ENCODE data around the gene IFI27L2. TPM values are rescaled to one million over a fixed set of nuclear protein-coding genes. Genes with fewer than 3 reads are reported as not detected.

The IFI27L2 gene
- polyA plus RNA-seq, 1 donor from 2014 or later = 23.7 TPM

GRCh38 chr14:94174604-94175010 is 45.2 kb upstream of the IFI27L2 start:
- no peak overlapping the region for H3K4me2 ChIP-seq (ENCODE audit: low read length)
- H3K4me3 ChIP-seq (ENCODE audit: low read length) = peak overlapping the region; percentile 77
- H2AFZ ChIP-seq (ENCODE audit: low read depth, low read length) = no peak overlapping the region
- no peak overlapping the region for H3K27ac ChIP-seq (ENCODE audit: low read length)
- H3K9me3 ChIP-seq (ENCODE audit: low read length) = no peaks in the 10 kb centered on the region
- no peaks in the 10 kb centered on the region for H3F3A ChIP-seq (ENCODE audit: insufficient read depth, low read length, poor library complexity, severe bottlenecking)
- no peaks in the 10 kb centered on the region for H3K9me2 ChIP-seq (ENCODE audit: insufficient read depth, low read length)
- no peak for TF ChIP-seq REST (IDR thresholded peaks at IDR 0.05; ENCODE audit: borderline replicate concordance)
- H3K9ac ChIP-seq (ENCODE audit: low read length) = peak overlapping the region; percentile 57
- H3K36me3 ChIP-seq (ENCODE audit: insufficient read depth, low read length) = no peaks in the 10 kb centered on the region
- peaks cover 30% of the 10 kb centered on the region for H3K27me3 ChIP-seq (ENCODE audit: insufficient read depth, low read depth, low read length)
- no peaks in the 10 kb centered on the region for H4K20me1 ChIP-seq (ENCODE audit: insufficient read depth)
- no peaks in the 10 kb centered on the region for H3K79me2 ChIP-seq (replicated peaks; ENCODE audit: insufficient read depth, low read length)

DNA sequence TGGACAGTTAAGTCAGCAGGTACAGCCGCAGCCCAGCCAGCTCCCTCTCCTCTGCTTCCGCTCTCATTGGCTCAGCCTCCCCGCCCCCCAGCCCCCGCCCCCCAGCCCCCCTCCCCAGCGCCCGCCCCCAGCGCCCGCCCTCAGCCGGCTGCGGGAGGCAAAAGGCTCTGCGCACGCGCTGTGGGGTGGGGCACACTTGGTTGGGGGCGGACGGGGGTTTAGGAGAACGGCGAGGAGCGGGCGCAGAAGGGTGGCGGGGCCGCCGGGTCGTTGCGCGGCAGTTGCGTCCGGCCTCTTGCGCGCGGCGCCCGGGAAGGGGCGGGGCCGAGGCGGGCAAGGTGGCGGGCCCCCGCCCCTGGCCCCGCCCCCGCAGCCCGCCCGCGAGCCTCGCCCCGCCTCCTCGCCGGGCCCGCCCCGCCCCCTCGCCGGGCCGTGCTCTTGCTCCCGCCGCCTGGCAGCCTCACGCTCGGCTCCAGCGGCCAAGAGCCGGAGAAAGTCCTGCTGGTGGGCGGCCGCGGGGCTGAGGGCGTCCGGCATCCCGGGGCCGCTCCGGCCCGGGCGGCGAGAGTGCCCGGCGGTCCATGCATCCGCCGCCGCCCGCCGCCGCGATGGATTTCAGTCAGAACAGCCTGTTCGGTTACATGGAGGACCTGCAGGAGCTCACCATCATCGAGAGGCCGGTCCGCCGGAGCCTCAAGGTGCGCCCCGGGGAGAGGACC is 44.6 kb upstream of the IFI27L2 start, which contains the start of gene PPP4R4:
TSS of gene PPP4R4 (plus strand) at position 438 of the 719 bp plus-strand sequence. CDS start at position 582, 144 bp downstream.
- H3K27ac ChIP-seq (ENCODE audit: low read length) = no peak within 1 kb of the TSS

More for the DNA sequence above, 44.6 kb upstream of the IFI27L2 start, which contains the start of gene PPP4R4:
- no peak for TF ChIP-seq REST (IDR thresholded peaks at IDR 0.05; ENCODE audit: borderline replicate concordance)
- no peak for TF ChIP-seq CTCF (IDR thresholded peaks at IDR 0.05; ENCODE audit: poor library complexity, severe bottlenecking)
- peak; percentile 36 for TF ChIP-seq MXI1 (conservative IDR thresholded peaks at IDR 0.05; ENCODE audit: poor library complexity, severe bottlenecking)
- TF ChIP-seq POLR2AphosphoS5 (IDR thresholded peaks at IDR 0.05) = peak; percentile 12
- TF ChIP-seq RAD21 (conservative IDR thresholded peaks at IDR 0.05) = peak; percentile 31
- no peak for TF ChIP-seq SMC3 (conservative IDR thresholded peaks at IDR 0.05; ENCODE audit: poor library complexity)
- Histone ChIP-seq H2AFZ (ENCODE audit: low read depth, low read length) (peak within 1 kb of the TSS; percentile 77), H3K4me3 (ENCODE audit: low read length) (peak within 1 kb of the TSS; percentile 77), H3K27me3 (ENCODE audit: insufficient read depth, low read depth, low read length) (peaks cover 30% of the 10 kb centered on the region), H3K9me3 (ENCODE audit: low read length) (no peaks in the 10 kb centered on the region), H3F3A (ENCODE audit: insufficient read depth, low read length, poor library complexity, severe bottlenecking) (no peaks in the 10 kb centered on the region), H3K9ac (ENCODE audit: low read length) (peak within 1 kb of the TSS; percentile 59), H3K79me2 (replicated peaks; ENCODE audit: insufficient read depth, low read length) (no peaks in the 10 kb centered on the region), H3K36me3 (ENCODE audit: insufficient read depth, low read length) (no peaks in the 10 kb centered on the region), H3K9me2 (ENCODE audit: insufficient read depth, low read length) (no peaks in the 10 kb centered on the region), H3K4me2 (ENCODE audit: low read length) (peak within 1 kb of the TSS; percentile 71), H4K20me1 (ENCODE audit: insufficient read depth) (no peaks in the 10 kb centered on the region)

Measured in neural cell (in vitro differentiated cells).